DND-41 (cell line): ENCODE data around the gene RNGTT.

Experiments
- CTCF ChIP-seq: IDR thresholded peaks from 2 replicates; pipeline ENCODE4 v1.5.1; 2012; ENCODE audit warnings: borderline replicate concordance, low read length, moderate library complexity, mild to moderate bottlenecking; ENCODE audit not compliant: poor library complexity, severe bottlenecking; ENCODE audit errors: extremely low read depth
- EZH2 ChIP-seq: IDR thresholded peaks from 3 replicates; pipeline ENCODE4 v1.6.1; 2012; ENCODE audit warnings: borderline replicate concordance, low read depth, mild to moderate bottlenecking, moderate library complexity, low read length, inconsistent platforms; ENCODE audit not compliant: severe bottlenecking

- TF ChIP-seq CTCF = no peak
- TF ChIP-seq EZH2 = no peak
Observed at GRCh38 chr6:89008815-89009374, 45.5 kb upstream of the RNGTT start.
